ENCODE results near the gene GPR158.

The GPR158 gene

GRCh38 chr10:25631471-25631870 lies 456.7 kb downstream of the GPR158 start:
- no peak for TF ChIP-seq GATA3 (IDR thresholded peaks at IDR 0.05; ENCODE audit: low read depth, low read length)
- no peak for TF ChIP-seq GATA2 (IDR thresholded peaks at IDR 0.05; ENCODE audit: low read depth, low read length)

- TF ChIP-seq GATA3 (IDR thresholded peaks at IDR 0.05; ENCODE audit: low read depth, low read length) (no peak), GATA2 (IDR thresholded peaks at IDR 0.05; ENCODE audit: low read depth, low read length) (no peak)
Observed at GRCh38 chr10:25632802-25633201, 458.0 kb downstream of the GPR158 start.

- no peak for TF ChIP-seq GATA2 (IDR thresholded peaks at IDR 0.05; ENCODE audit: low read depth, low read length)
- no peak for TF ChIP-seq GATA3 (IDR thresholded peaks at IDR 0.05; ENCODE audit: low read depth, low read length)
Observed at GRCh38 chr10:25633542-25633941, 458.7 kb downstream of the GPR158 start.

- TF ChIP-seq GATA3 (IDR thresholded peaks at IDR 0.05; ENCODE audit: low read depth, low read length), result no peak
Observed at GRCh38 chr10:25639646-25640045, 464.8 kb downstream of the GPR158 start.

- no peak for TF ChIP-seq GATA3 (IDR thresholded peaks at IDR 0.05; ENCODE audit: low read depth, low read length)
- no peak for TF ChIP-seq GATA2 (IDR thresholded peaks at IDR 0.05; ENCODE audit: low read depth, low read length)
Observed at GRCh38 chr10:25641595-25641994, 466.8 kb downstream of the GPR158 start.

- TF ChIP-seq GATA2 (IDR thresholded peaks at IDR 0.05; ENCODE audit: low read depth, low read length), result no peak
- TF ChIP-seq GATA3 (IDR thresholded peaks at IDR 0.05; ENCODE audit: low read depth, low read length), result no peak
Observed at GRCh38 chr10:25642721-25643120, 467.9 kb downstream of the GPR158 start.

- TF ChIP-seq GATA3 (IDR thresholded peaks at IDR 0.05; ENCODE audit: low read depth, low read length) (no peak), GATA2 (IDR thresholded peaks at IDR 0.05; ENCODE audit: low read depth, low read length) (no peak)
Observed at GRCh38 chr10:25646371-25646770, 471.6 kb downstream of the GPR158 start.

- no peak for TF ChIP-seq GATA2 (IDR thresholded peaks at IDR 0.05; ENCODE audit: low read depth, low read length)
- no peak for TF ChIP-seq GATA3 (IDR thresholded peaks at IDR 0.05; ENCODE audit: low read depth, low read length)
Observed at GRCh38 chr10:25651534-25651933, 476.7 kb downstream of the GPR158 start.
